K562 (cell line): ENCODE measurements around the gene CSMD2. TPM values are rescaled to one million over a fixed set of nuclear protein-coding genes. Genes with fewer than 3 reads are reported as not detected.

Experiments used
- ATAC-seq: fragments of 200-7000 bp; cut with Tn5 transposase; 3 replicates; pipeline ENCODE4 v1.9.1; 2020; ENCODE audit warnings: moderate library complexity
- BruUV-seq: library from RNA; stranded (reverse); fragments of 400-500 nt; replicated peaks from 2 replicates; lab custom pipeline; 2021; lab: Mats Ljungman, UMichigan
- CTCF ChIA-PET: fragments of 300-600 bp; formaldehyde crosslinking; extraction: SDS; loops from one replicate; lab custom pipeline; 2021; ENCODE audit warnings: low intra/inter-chr PET ratio; lab: Yijun Ruan, JAX
- POLR2A ChIA-PET: fragments of 300-600, 350-650 bp; sonication (Branson Sonifier 250); formaldehyde crosslinking; extraction: SDS; loops from one replicate; lab custom pipeline; 2021; ENCODE audit warnings: antibody characterized with exemption, inconsistent platforms; lab: Yijun Ruan, JAX
- DNase-seq, 4 experiments: peaks; one replicate each; pipeline versions ENCODE4 v3.0.0 to v3.0.0-alpha.2; 2011 to 2018; ENCODE audit warnings: low spot score in 3 of 4, mixed read lengths in 3 of 4; ENCODE audit errors: extremely low read depth in 1 of 4
- FAIRE-seq: peaks from 2 replicates; lab custom pipeline; 2011; peaks lifted over from hg19 to GRCh38; lab: Jason Lieb, UNC
- H2AFZ ChIP-seq: 2 replicates; pipeline ENCODE4 v1.6.0; 2011; ENCODE audit warnings: low read depth, low read length, control low read depth, inconsistent platforms
- H3K27ac ChIP-seq: fragments of 200-600 bp; 3 replicates; pipeline ENCODE4 v1.8.0; 2011; ENCODE audit warnings: low read depth, mild to moderate bottlenecking, control low read depth, inconsistent platforms, low read length, moderate library complexity, mixed read lengths; ENCODE audit errors: extremely low read depth
- H3K27me3 ChIP-seq, 2 experiments: fragments of 300-600 bp in 1 of 2; 2 replicates in 1 of 2; 3 replicates in 1 of 2; pipeline versions ENCODE4 v1.6.0 to v1.8.0; 2011; ENCODE audit warnings: inconsistent platforms in 2 of 2, low read length in 2 of 2, mild to moderate bottlenecking in 1 of 2, mixed read lengths in 1 of 2, moderate library complexity in 1 of 2; ENCODE audit not compliant: control insufficient read depth in 2 of 2, insufficient read depth in 2 of 2
- H3K36me3 ChIP-seq: fragments of 300-600 bp; 3 replicates; pipeline ENCODE4 v1.8.0; 2011; ENCODE audit warnings: mild to moderate bottlenecking, low read length, inconsistent platforms; ENCODE audit not compliant: control insufficient read depth, insufficient read depth
- H3K4me1 ChIP-seq, 2 experiments: fragments of 200-600 bp in 1 of 2; replicated peaks in 1 of 2; 2 replicates in 1 of 2; 3 replicates in 1 of 2; pipeline versions ENCODE4 v1.5.1 to v1.8.0; 2011; ENCODE audit warnings: inconsistent platforms in 2 of 2, low read length in 2 of 2, mild to moderate bottlenecking in 1 of 2, mixed read lengths in 1 of 2, moderate library complexity in 1 of 2; ENCODE audit not compliant: control insufficient read depth in 2 of 2, insufficient read depth in 2 of 2
- H3K4me2 ChIP-seq: 2 replicates; pipeline ENCODE4 v1.6.1; 2011; ENCODE audit warnings: low read length, control low read depth, inconsistent platforms, mixed read lengths; ENCODE audit not compliant: insufficient read depth
- H3K4me3 ChIP-seq: fragments of 200-600 bp; sonication (generic), shearing (Covaris generic); 2 replicates; pipeline ENCODE4 v1.5.1; 2016; ENCODE audit warnings: control low read depth, inconsistent platforms
- H3K79me2 ChIP-seq: fragments of 200-600 bp; 3 replicates; pipeline ENCODE4 v1.8.0; 2011; ENCODE audit warnings: low read length, inconsistent platforms; ENCODE audit not compliant: control insufficient read depth, insufficient read depth
- H3K9ac ChIP-seq, 2 experiments: 2 replicates each; pipeline versions ENCODE4 v1.6.0 to v1.6.1; 2011; ENCODE audit warnings: low read depth in 2 of 2, low read length in 2 of 2, control low read depth in 1 of 2, inconsistent platforms in 1 of 2, mild to moderate bottlenecking in 1 of 2, mixed read lengths in 1 of 2; ENCODE audit not compliant: insufficient read depth in 1 of 2
- H3K9me1 ChIP-seq: one replicate; pipeline ENCODE4 v1.6.0; 2011; ENCODE audit warnings: inconsistent platforms, mild to moderate bottlenecking, low read length, moderate library complexity; ENCODE audit not compliant: control insufficient read depth, insufficient read depth
- H3K9me3 ChIP-seq: replicated peaks from 2 replicates; pipeline ENCODE4 v1.5.1; 2011; ENCODE audit warnings: low read depth, low read length, inconsistent platforms; ENCODE audit not compliant: control insufficient read depth, insufficient read depth
- H4K20me1 ChIP-seq: replicated peaks from 2 replicates; pipeline ENCODE4 v1.6.1; 2011; ENCODE audit warnings: low read length, inconsistent platforms, mixed read lengths; ENCODE audit not compliant: control insufficient read depth, insufficient read depth
- FOXP1 ChIP-seq: sonication (generic); formaldehyde crosslinking; IDR thresholded peaks from 2 replicates; pipeline ENCODE4 v1.8.0; 2022; ENCODE audit warnings: mild to moderate bottlenecking, missing genetic modification reagents
- GTF2E2 ChIP-seq: fragments of 200-800 bp; sonication (Bioruptor generic); IDR thresholded peaks from 2 replicates; pipeline ENCODE4 v1.6.1; 2016; ENCODE audit warnings: missing genetic modification characterization, missing compliant biosample characterization
- MYNN ChIP-seq, 2 experiments: sonication (generic); formaldehyde crosslinking in 1 of 2; IDR thresholded peaks; 2 replicates each; pipeline versions ENCODE4 v1.5.0 to v1.6.1; 2016 to 2020; ENCODE audit warnings: antibody characterized with exemption in 1 of 2, missing genetic modification reagents in 1 of 2
- PML ChIP-seq: IDR thresholded peaks from 2 replicates; pipeline ENCODE4 v1.6.1; 2012; ENCODE audit warnings: low read length, inconsistent platforms
- POLR2A ChIP-seq: fragments of 450-650 bp; conservative IDR thresholded peaks from 2 replicates; pipeline ENCODE4 v1.6.1; 2016
- TCF7 ChIP-seq: sonication (generic); IDR thresholded peaks from 2 replicates; pipeline ENCODE4 v1.6.1; 2016; ENCODE audit warnings: antibody characterized with exemption, borderline replicate concordance
- ZNF217 ChIP-seq: sonication (generic); formaldehyde crosslinking; IDR thresholded peaks from 2 replicates; pipeline ENCODE4 v1.8.0; 2022; ENCODE audit warnings: mild to moderate bottlenecking, missing genetic modification reagents
- ZNF584 ChIP-seq: fragments of 200-800 bp; sonication (Bioruptor generic); IDR thresholded peaks from 2 replicates; pipeline ENCODE4 v1.6.1; 2016; ENCODE audit warnings: low read depth, mild to moderate bottlenecking, missing genetic modification characterization, missing compliant biosample characterization
- ZSCAN29 ChIP-seq: fragments of 450-650 bp; IDR thresholded peaks from 2 replicates; pipeline ENCODE4 v1.6.1; 2017
- WGBS: fragments of 100-300 bp; shearing (Covaris generic); methylation state at CpG from one replicate; pipeline ENCODE4 v1.1.6; 2016; ENCODE audit warnings: low coverage, mixed read lengths; ENCODE audit not compliant: insufficient coverage; ENCODE audit errors: missing lambda C conversion rate; 5-methylcytosine and 5-hydroxymethylcytosine counted together
- in situ Hi-C: fragments of 300-500 bp; cut with MboI; formaldehyde crosslinking; loops from 4 replicates; pipeline ENCODE4 v1.15.0; 2018; ENCODE audit warnings: inconsistent platforms, mixed read lengths
- intact Hi-C: fragments of 100-400 bp; cut with micrococcal nuclease; formaldehyde crosslinking; loops from 2 replicates; pipeline ENCODE4 v1.14.2; 2022
- polyA plus RNA-seq, 8 experiments: library from polyadenylated mRNA; depleted of rRNA in 4 of 8; stranded (reverse) in 5 of 8; unstranded in 3 of 8; fragments of >200 nt; fragmentation: Nextera tagmentation in 2 of 8; fragmentation: Illumina TruSeq in 1 of 8; extraction: Ambion mirVana in 2 of 8; extraction: Trizol in 1 of 8; gene quantifications; 2 replicates each; pipeline versions ENCODE4 v1.2.1 to v1.2.3, GENCODE V29; 2011 to 2014; ENCODE audit warnings: inconsistent platforms in 1 of 8, missing spikeins in 1 of 8
- total RNA-seq, 7 experiments: library from RNA; depleted of rRNA in 6 of 7; stranded (reverse); fragments of >200 nt in 6 of 7; fragmentation: Illumina TruSeq in 2 of 7; extraction: Trizol in 2 of 7; gene quantifications; 2 replicates each; pipeline versions ENCODE4 v1.2.1 to v1.2.3, GENCODE V29; 2011 to 2021; ENCODE audit warnings: low replicate concordance in 1 of 7
- TF ChIP-seq, protein P1 (sequence below): fragments of 250-450 bp; sonication (Bioruptor Pico); IDR thresholded peaks from 2 replicates; pipeline ENCODE4 v1.5.0; 2020; ENCODE audit warnings: mild to moderate bottlenecking, borderline replicate concordance
- TF ChIP-seq, protein P2 (sequence below): sonication (generic); formaldehyde crosslinking; IDR thresholded peaks from 2 replicates; pipeline ENCODE4 v1.8.1; 2023; ENCODE audit warnings: missing genetic modification reagents, mild to moderate bottlenecking, borderline replicate concordance
- TF ChIP-seq, protein P3 (sequence below): sonication (generic); formaldehyde crosslinking; IDR thresholded peaks from 2 replicates; pipeline ENCODE4 v1.8.0; 2023; ENCODE audit warnings: mild to moderate bottlenecking, missing genetic modification reagents
- TF ChIP-seq, protein P4 (sequence below): fragments of 200-400 bp; formaldehyde crosslinking; IDR thresholded peaks from 2 replicates; pipeline ENCODE4 v1.6.1; 2017; ENCODE audit warnings: mild to moderate bottlenecking, low read depth, low read length, moderate library complexity

Gene CSMD2
- total and polyA plus RNA-seq, 9 of the 15 experiments (the other 6 are each of a cell fraction or from before 2014, with no cell fraction given): not detected

DNA sequence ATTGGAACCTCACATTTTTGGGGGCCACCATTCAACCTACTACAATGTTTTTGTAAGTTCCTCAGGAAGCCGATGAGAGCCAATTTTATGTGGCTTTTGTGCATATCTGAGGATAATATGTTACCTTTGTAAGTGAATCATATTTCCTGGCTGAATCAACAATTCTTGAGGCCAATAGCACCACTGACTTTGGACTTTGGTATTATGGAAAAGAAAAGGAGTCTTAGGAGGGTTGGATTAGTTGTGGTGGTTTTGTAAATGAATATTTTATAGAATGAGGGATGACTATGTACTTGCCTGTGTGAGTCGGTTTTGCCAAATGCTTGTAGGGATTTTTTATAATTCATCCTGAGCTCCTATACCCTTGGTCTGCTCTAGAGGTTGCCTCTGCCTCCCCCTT, 482.7 kb downstream of the CSMD2 start:
- DNase-seq: no peak
- Histone ChIP-seq H3K79me2 (no peaks in the 10 kb centered on the region), H2AFZ (no peak overlapping the region), H4K20me1 (no peaks in the 10 kb centered on the region), H3K9ac (no peak overlapping the region), H3K4me1 (no peaks in the 10 kb centered on the region), H3K9me1 (no peaks in the 10 kb centered on the region), H3K9me3 (no peaks in the 10 kb centered on the region), H3K27me3 (peaks cover 0 to 8% of the 10 kb centered on the region in 2 experiments; a peak in 3 of 5 replicates), H3K36me3 (no peaks in the 10 kb centered on the region), H3K4me2 (no peak overlapping the region), H3K4me3 (no peak overlapping the region), H3K27ac (no peak overlapping the region)
- in situ Hi-C loops (no loop called here), intact Hi-C loops (no loop called here)
- POLR2A ChIA-PET: no interaction called here
- 0% methylated on average over 2 of the region's 2 CpGs for WGBS
- no peak for FAIRE-seq
- BruUV-seq: no TSS peak
- no peak for ATAC-seq
- CTCF ChIA-PET: no interaction called here
- TF ChIP-seq POLR2A: no peak
- TF ChIP-seq, protein P1, sequence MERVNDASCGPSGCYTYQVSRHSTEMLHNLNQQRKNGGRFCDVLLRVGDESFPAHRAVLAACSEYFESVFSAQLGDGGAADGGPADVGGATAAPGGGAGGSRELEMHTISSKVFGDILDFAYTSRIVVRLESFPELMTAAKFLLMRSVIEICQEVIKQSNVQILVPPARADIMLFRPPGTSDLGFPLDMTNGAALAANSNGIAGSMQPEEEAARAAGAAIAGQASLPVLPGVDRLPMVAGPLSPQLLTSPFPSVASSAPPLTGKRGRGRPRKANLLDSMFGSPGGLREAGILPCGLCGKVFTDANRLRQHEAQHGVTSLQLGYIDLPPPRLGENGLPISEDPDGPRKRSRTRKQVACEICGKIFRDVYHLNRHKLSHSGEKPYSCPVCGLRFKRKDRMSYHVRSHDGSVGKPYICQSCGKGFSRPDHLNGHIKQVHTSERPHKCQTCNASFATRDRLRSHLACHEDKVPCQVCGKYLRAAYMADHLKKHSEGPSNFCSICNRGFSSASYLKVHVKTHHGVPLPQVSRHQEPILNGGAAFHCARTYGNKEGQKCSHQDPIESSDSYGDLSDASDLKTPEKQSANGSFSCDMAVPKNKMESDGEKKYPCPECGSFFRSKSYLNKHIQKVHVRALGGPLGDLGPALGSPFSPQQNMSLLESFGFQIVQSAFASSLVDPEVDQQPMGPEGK (CRISPR knock-in tag): no peak
- no peak for TF ChIP-seq TCF7
- TF ChIP-seq, protein P2, sequence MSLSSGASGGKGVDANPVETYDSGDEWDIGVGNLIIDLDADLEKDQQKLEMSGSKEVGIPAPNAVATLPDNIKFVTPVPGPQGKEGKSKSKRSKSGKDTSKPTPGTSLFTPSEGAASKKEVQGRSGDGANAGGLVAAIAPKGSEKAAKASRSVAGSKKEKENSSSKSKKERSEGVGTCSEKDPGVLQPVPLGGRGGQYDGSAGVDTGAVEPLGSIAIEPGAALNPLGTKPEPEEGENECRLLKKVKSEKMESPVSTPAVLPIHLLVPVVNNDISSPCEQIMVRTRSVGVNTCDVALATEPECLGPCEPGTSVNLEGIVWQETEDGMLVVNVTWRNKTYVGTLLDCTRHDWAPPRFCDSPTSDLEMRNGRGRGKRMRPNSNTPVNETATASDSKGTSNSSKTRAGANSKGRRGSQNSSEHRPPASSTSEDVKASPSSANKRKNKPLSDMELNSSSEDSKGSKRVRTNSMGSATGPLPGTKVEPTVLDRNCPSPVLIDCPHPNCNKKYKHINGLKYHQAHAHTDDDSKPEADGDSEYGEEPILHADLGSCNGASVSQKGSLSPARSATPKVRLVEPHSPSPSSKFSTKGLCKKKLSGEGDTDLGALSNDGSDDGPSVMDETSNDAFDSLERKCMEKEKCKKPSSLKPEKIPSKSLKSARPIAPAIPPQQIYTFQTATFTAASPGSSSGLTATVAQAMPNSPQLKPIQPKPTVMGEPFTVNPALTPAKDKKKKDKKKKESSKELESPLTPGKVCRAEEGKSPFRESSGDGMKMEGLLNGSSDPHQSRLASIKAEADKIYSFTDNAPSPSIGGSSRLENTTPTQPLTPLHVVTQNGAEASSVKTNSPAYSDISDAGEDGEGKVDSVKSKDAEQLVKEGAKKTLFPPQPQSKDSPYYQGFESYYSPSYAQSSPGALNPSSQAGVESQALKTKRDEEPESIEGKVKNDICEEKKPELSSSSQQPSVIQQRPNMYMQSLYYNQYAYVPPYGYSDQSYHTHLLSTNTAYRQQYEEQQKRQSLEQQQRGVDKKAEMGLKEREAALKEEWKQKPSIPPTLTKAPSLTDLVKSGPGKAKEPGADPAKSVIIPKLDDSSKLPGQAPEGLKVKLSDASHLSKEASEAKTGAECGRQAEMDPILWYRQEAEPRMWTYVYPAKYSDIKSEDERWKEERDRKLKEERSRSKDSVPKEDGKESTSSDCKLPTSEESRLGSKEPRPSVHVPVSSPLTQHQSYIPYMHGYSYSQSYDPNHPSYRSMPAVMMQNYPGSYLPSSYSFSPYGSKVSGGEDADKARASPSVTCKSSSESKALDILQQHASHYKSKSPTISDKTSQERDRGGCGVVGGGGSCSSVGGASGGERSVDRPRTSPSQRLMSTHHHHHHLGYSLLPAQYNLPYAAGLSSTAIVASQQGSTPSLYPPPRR (CRISPR knock-in tag): no peak
- no peak for TF ChIP-seq ZSCAN29
- TF ChIP-seq ZNF584 (CRISPR knock-in tag): no peak
- TF ChIP-seq, protein P3, sequence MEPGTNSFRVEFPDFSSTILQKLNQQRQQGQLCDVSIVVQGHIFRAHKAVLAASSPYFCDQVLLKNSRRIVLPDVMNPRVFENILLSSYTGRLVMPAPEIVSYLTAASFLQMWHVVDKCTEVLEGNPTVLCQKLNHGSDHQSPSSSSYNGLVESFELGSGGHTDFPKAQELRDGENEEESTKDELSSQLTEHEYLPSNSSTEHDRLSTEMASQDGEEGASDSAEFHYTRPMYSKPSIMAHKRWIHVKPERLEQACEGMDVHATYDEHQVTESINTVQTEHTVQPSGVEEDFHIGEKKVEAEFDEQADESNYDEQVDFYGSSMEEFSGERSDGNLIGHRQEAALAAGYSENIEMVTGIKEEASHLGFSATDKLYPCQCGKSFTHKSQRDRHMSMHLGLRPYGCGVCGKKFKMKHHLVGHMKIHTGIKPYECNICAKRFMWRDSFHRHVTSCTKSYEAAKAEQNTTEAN (CRISPR knock-in tag): no peak
- TF ChIP-seq MYNN (IDR thresholded peaks at IDR 0.05): no peak
- no peak for TF ChIP-seq MYNN (CRISPR knock-in tag; IDR thresholded peaks at IDR 0.05)
- TF ChIP-seq, protein P4, sequence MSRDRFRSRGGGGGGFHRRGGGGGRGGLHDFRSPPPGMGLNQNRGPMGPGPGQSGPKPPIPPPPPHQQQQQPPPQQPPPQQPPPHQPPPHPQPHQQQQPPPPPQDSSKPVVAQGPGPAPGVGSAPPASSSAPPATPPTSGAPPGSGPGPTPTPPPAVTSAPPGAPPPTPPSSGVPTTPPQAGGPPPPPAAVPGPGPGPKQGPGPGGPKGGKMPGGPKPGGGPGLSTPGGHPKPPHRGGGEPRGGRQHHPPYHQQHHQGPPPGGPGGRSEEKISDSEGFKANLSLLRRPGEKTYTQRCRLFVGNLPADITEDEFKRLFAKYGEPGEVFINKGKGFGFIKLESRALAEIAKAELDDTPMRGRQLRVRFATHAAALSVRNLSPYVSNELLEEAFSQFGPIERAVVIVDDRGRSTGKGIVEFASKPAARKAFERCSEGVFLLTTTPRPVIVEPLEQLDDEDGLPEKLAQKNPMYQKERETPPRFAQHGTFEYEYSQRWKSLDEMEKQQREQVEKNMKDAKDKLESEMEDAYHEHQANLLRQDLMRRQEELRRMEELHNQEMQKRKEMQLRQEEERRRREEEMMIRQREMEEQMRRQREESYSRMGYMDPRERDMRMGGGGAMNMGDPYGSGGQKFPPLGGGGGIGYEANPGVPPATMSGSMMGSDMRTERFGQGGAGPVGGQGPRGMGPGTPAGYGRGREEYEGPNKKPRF: no peak
- no peak for TF ChIP-seq FOXP1 (CRISPR knock-in tag)
- TF ChIP-seq ZNF217 (CRISPR knock-in tag): no peak
- no peak for TF ChIP-seq GTF2E2
- no peak for TF ChIP-seq PML
